ENCODE data around the gene EFR3B. TPM values are rescaled to one million over a fixed set of nuclear protein-coding genes. Genes with fewer than 3 reads are reported as not detected.

Gene EFR3B
- total and polyA plus RNA-seq, 2 of the 4 experiments (the other 2 are of a cell fraction), result 0.38 to 0.90 TPM

DNA sequence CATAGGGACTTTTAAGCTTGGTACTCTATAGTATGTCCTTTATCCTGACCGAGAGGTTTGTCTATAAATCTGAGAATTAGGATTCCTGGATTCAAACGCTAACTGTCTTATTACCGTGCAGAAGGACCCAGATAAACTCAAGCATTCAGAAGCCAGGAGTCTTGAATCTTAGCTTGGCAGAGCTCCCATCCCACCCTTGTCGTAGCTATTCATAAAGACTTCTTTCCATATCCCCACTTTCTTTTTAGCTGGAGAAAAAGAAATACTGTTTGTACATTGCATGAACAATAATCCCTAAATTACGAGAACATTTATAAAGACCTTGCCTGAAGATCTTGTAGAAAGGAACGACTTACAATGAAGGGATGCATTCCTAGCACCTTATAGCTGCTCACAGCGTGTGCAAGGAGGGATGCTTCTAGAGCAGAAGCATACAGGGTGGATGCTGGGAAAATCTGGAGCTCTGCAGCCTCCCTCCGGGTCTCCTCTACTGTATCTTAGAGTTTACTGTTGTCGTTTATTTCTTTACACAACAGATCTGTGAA, 13.6 kb downstream of the EFR3B start:
- no peak for ATAC-seq (ENCODE audit: low read depth)

More for the DNA sequence above, 13.6 kb downstream of the EFR3B start:
- Histone ChIP-seq H3K23ac (ENCODE audit: low read depth, low read length) (no peak overlapping the region), H3K56ac (ENCODE audit: extremely low read depth, insufficient read depth, low read length) (no peak overlapping the region), H3K4me2 (ENCODE audit: low read depth, low read length) (no peak overlapping the region), H3K14ac (replicated peaks; ENCODE audit: low read depth, low read length) (no peak overlapping the region), H3K27me3 (ENCODE audit: control insufficient read depth, insufficient read depth, low read length) (no peaks in the 10 kb centered on the region; the same call in none of the 2 replicates), H3K18ac (ENCODE audit: low read depth, low read length) (no peak overlapping the region), H3K4ac (ENCODE audit: low read depth, low read length) (no peak overlapping the region), H4K8ac (ENCODE audit: low read depth in 2 of 2, low read length in 2 of 2) (no peak overlapping the region), H3K27ac (ENCODE audit: insufficient read depth, low read length) (no peak overlapping the region), H2BK15ac (ENCODE audit: low read depth, low read length) (no peak overlapping the region), H4K20me1 (ENCODE audit: insufficient read depth, low read length) (no peaks in the 10 kb centered on the region), H3K9me1 (ENCODE audit: insufficient read depth, low read length) (no peaks in the 10 kb centered on the region), H3K9ac (ENCODE audit: low read depth, low read length) (no peak overlapping the region), H4K5ac (ENCODE audit: low read depth, low read length) (no peak overlapping the region), H3K36me3 (ENCODE audit: control insufficient read depth, insufficient read depth, low read length) (no peaks in the 10 kb centered on the region), H3K4me1 (ENCODE audit: control insufficient read depth, insufficient read depth, low read length) (no peaks in the 10 kb centered on the region), H3K79me1 (ENCODE audit: low read depth in 1 of 2, low read length in 2 of 2) (no peaks in the 10 kb centered on the region), H2BK5ac (ENCODE audit: low read depth, low read length, poor library complexity, severe bottlenecking) (no peak overlapping the region), H2BK20ac (ENCODE audit: low read depth, low read length) (no peak overlapping the region), H2AK5ac (ENCODE audit: low read depth, low read length) (no peak overlapping the region), H3K9me3 (ENCODE audit: control insufficient read depth, insufficient read depth, low read length) (no peaks in the 10 kb centered on the region), H2BK120ac (ENCODE audit: low read depth, low read length) (no peak overlapping the region), H4K91ac (ENCODE audit: insufficient read depth, low read depth, low read length) (no peak overlapping the region), H3K4me3 (ENCODE audit: insufficient read depth, low read depth, low read length) (no peak overlapping the region), H2AK9ac (replicated peaks; ENCODE audit: low read depth, low read length, poor library complexity) (no peak overlapping the region), H2AFZ (replicated peaks; ENCODE audit: low read length, poor library complexity) (no peak overlapping the region)
- CTCF ChIA-PET, result interaction anchor here (0.5 to 0.6 kb wide), 2 partner anchors 10 to 58 kb away, joined by 3 to 7 read pairs; no protein-coding TSS in a partner anchor
- intact Hi-C loops (cut with micrococcal nuclease), result no loop called here
- BruUV-seq (replicated peaks), result no TSS peak
- POLR2A ChIA-PET (ENCODE audit: unreplicated experiment), result interaction anchor here (0.6 kb wide), 1 partner anchor 39 kb away, joined by 21 read pairs; no protein-coding TSS in a partner anchor
- dilution Hi-C loops (cut with HindIII; ENCODE audit: low sequenced_read_pairs, unreplicated experiment), result no loop called here
- no peak for DNase-seq
- in situ Hi-C loops (cut with MboI; ENCODE audit: low sequenced_read_pairs), result no loop called here
- TF ChIP-seq, protein P1, sequence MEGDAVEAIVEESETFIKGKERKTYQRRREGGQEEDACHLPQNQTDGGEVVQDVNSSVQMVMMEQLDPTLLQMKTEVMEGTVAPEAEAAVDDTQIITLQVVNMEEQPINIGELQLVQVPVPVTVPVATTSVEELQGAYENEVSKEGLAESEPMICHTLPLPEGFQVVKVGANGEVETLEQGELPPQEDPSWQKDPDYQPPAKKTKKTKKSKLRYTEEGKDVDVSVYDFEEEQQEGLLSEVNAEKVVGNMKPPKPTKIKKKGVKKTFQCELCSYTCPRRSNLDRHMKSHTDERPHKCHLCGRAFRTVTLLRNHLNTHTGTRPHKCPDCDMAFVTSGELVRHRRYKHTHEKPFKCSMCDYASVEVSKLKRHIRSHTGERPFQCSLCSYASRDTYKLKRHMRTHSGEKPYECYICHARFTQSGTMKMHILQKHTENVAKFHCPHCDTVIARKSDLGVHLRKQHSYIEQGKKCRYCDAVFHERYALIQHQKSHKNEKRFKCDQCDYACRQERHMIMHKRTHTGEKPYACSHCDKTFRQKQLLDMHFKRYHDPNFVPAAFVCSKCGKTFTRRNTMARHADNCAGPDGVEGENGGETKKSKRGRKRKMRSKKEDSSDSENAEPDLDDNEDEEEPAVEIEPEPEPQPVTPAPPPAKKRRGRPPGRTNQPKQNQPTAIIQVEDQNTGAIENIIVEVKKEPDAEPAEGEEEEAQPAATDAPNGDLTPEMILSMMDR (conservative IDR thresholded peaks at IDR 0.05; ENCODE audit: low read depth, low read length), result no peak
- TF ChIP-seq FOS (IDR thresholded peaks at IDR 0.05; ENCODE audit: low read depth, low read length) (no peak), RCOR1 (IDR thresholded peaks at IDR 0.05; ENCODE audit: insufficient replicate concordance, low read length) (no peak), RAD21 (IDR thresholded peaks at IDR 0.05; ENCODE audit: low read length) (no peak), BHLHE40 (IDR thresholded peaks at IDR 0.05; ENCODE audit: low read depth, low read length) (no peak), RFX5 (IDR thresholded peaks at IDR 0.05; ENCODE audit: low read depth, low read length) (no peak), CHD1 (IDR thresholded peaks at IDR 0.05; ENCODE audit: low read depth, low read length) (no peak), POLR2A (IDR thresholded peaks at IDR 0.05; ENCODE audit: low read depth, low read length) (no peak), SMC3 (IDR thresholded peaks at IDR 0.05; ENCODE audit: low read depth, low read length) (no peak)
- TF ChIP-seq, protein P2, sequence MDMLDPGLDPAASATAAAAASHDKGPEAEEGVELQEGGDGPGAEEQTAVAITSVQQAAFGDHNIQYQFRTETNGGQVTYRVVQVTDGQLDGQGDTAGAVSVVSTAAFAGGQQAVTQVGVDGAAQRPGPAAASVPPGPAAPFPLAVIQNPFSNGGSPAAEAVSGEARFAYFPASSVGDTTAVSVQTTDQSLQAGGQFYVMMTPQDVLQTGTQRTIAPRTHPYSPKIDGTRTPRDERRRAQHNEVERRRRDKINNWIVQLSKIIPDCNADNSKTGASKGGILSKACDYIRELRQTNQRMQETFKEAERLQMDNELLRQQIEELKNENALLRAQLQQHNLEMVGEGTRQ (IDR thresholded peaks at IDR 0.05; ENCODE audit: low read depth, low read length), result no peak
- WGBS, 2 experiments (ENCODE audit: extremely low coverage in 2 of 2, insufficient read length in 1 of 2), result no CpG with 5 or more reads among the region's 9 CpGs

Data from IMR-90 (cell line).